Measurements from ENCODE around the gene ILK.

The ILK gene

DNA sequence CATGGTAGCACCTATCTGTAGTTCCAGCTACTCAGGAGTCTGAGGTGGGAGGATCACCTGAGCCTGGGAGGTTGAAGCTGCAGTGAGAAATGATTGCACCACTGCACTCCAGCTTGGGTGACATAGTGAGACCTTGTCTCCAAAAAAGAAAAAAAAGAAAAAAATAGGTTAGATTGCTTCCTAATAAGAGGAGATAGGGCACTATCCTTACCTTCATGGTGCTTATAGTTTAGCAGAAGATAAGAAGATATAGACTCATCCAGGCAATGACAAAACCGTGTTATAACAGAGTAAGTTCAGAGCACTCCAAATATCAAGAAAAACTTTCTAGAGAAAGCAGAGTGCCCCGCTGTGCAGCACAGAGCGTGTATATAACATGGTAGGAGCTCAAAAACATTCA lies 42.3 kb upstream of the ILK start:
- no peak overlapping the region for H3K27ac ChIP-seq
- TF ChIP-seq ZFX (IDR thresholded peaks at IDR 0.05), result no peak

DNA sequence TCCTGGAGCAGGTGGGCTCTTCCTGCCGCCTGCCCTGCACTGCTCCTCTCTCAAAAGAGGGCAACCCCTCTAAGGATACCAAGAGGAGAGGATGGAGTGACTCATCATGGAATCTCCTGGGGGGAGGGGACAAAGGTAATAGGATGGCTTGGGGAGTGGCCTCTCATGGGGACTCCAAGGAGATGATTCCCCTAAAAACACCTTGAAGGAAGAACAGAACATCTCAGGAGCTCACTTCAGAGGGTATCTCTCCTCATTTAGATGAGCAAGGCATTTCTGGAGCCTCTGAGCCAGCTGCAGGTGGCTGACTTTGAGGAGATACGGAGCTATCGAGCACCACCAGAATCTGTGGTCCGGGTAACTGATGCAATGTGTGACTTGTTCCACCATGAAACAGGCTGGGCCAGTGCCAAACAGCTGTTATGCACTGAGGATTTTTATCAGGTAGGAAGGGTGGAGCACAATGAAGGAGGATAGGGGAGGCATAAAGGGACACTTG lies 40.4 kb upstream of the ILK start:
- H3K27ac ChIP-seq, result no peak overlapping the region
- TF ChIP-seq CTCF (conservative IDR thresholded peaks at IDR 0.05), result no peak
- TF ChIP-seq ZFX (IDR thresholded peaks at IDR 0.05), result no peak

- H3K27ac ChIP-seq, result no peak overlapping the region
- TF ChIP-seq ZFX (IDR thresholded peaks at IDR 0.05) (no peak), CTCF (conservative IDR thresholded peaks at IDR 0.05) (no peak)
Observed at GRCh38 chr11:6563667-6564066, 39.9 kb upstream of the ILK start.

DNA sequence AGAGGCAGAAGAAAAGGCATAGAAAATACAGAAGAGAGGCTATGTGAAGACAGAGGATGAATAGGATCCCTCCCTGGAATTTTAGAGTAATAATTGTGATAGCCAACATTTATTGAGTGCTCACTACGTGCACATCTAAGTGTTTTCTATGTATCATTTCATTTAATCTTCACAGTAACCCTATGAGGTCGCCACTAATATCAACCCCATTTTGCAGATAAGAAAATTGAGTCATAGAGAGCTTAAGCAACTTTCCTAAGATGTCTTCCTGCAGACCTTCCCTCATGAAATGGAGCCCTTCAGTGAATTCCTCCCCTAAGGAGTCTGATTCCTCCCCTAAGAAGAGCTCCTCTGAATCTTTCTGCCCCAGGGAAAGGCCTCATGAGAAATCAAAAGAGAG lies 38.2 kb upstream of the ILK start:
- no peak for TF ChIP-seq ZFX (IDR thresholded peaks at IDR 0.05)
- TF ChIP-seq CTCF (conservative IDR thresholded peaks at IDR 0.05), result no peak
- H3K27ac ChIP-seq, result no peak overlapping the region

DNA sequence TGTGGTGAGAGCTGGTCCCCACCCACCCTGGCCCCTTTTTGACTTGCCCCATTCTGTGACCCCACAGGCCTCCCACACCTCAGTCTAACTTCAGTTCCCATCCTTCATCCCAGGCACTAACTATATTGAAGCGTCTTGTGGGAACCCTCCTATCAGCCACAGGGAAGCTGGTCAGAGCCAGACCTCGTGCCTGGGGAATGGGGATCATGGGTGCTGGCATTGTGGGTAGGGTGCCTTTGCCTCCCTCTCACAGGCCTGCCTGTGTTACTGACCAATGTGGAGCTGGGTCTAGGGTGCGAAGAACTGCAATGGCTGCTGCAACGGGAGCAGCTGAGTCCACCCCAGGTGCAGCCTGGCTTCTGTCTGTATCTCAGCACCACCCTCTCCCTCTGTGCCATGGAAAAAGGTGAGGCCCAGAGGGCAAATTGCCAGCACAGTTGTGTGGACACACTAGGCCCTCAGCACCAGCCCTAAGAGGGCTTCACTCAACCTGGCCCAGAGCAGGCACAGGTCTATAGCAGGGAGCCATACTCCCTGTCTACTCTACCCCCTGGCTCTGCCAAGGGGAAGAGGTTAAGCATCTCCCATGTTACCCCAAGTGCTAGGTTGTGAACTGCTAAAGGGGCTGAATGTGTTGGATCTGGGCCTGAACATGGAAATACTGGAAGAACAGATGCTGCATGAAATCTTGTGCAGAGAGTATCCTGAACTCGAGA lies 37.4 kb upstream of the ILK start:
- H3K27ac ChIP-seq, result peak overlapping the region; percentile 93
- no peak for TF ChIP-seq ZFX (IDR thresholded peaks at IDR 0.05)
- TF ChIP-seq CTCF (conservative IDR thresholded peaks at IDR 0.05), result no peak

- TF ChIP-seq ZFX (IDR thresholded peaks at IDR 0.05) (no peak), CTCF (conservative IDR thresholded peaks at IDR 0.05) (no peak)
- H3K27ac ChIP-seq, result peak overlapping the region; percentile 93
Observed at GRCh38 chr11:6566704-6567370, 36.7 kb upstream of the ILK start.

GRCh38 chr11:6567371-6567745 lies 36.2 kb upstream of the ILK start:
- peak overlapping the region; percentile 93 for H3K27ac ChIP-seq
- peak; percentile 40; the same call in 1 of the 2 replicates for TF ChIP-seq ZFX (IDR thresholded peaks at IDR 0.05)
- no peak for TF ChIP-seq CTCF (conservative IDR thresholded peaks at IDR 0.05)

Data from C4-2B (cell line).